ENCODE data around the gene NUDT6. TPM values are rescaled to one million over a fixed set of nuclear protein-coding genes. Genes with fewer than 3 reads are reported as not detected.

NUDT6 gene
- total RNA-seq, 1 experiment from 2014 or later: 6.1 TPM

DNA sequence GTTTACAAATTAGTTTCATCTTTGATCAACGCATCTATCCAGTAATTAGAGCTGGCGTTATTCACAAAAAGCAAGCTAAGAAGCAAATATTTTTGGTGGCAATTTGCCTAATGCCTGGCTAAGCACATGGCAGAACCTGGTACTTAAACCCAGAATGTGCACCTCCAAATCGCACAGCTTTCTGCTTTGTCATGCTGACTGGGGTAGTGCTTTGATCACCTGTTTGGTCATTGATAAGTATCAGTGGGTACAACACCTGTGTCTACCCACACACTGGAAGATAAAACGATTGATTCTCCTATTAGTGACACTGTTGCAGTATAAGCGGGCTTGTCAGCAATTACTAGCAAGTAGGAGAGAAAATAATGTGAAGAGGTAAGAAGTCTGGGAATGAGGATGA, 1.9 kb downstream of the NUDT6 start:
- Histone ChIP-seq H3K36me3 (ENCODE audit: insufficient read depth, low read length, poor library complexity, severe bottlenecking) (no peaks in the 10 kb centered on the region), H3K27ac (ENCODE audit: low read depth, low read length, poor library complexity, severe bottlenecking) (no peak overlapping the region), H3K27me3 (replicated peaks; ENCODE audit: insufficient read depth, low read depth, low read length, poor library complexity) (no peaks in the 10 kb centered on the region), H3K9me3 (ENCODE audit: low read depth, low read length, poor library complexity, severe bottlenecking) (no peaks in the 10 kb centered on the region), H3K4me1 (ENCODE audit: insufficient read depth, low read length, poor library complexity, severe bottlenecking) (peaks cover 11% of the 10 kb centered on the region), H3K4me3 (ENCODE audit: low read depth, low read length, poor library complexity, severe bottlenecking) (no peak overlapping the region)
- ChIA-PET POLR2A (ENCODE audit: low non-redundant PET) (no interaction called here), CTCF (no interaction called here)
- TF ChIP-seq, protein P1, sequence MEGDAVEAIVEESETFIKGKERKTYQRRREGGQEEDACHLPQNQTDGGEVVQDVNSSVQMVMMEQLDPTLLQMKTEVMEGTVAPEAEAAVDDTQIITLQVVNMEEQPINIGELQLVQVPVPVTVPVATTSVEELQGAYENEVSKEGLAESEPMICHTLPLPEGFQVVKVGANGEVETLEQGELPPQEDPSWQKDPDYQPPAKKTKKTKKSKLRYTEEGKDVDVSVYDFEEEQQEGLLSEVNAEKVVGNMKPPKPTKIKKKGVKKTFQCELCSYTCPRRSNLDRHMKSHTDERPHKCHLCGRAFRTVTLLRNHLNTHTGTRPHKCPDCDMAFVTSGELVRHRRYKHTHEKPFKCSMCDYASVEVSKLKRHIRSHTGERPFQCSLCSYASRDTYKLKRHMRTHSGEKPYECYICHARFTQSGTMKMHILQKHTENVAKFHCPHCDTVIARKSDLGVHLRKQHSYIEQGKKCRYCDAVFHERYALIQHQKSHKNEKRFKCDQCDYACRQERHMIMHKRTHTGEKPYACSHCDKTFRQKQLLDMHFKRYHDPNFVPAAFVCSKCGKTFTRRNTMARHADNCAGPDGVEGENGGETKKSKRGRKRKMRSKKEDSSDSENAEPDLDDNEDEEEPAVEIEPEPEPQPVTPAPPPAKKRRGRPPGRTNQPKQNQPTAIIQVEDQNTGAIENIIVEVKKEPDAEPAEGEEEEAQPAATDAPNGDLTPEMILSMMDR (conservative IDR thresholded peaks at IDR 0.05; ENCODE audit: low read depth, low read length): no peak
- no peak for TF ChIP-seq EZH2 (IDR thresholded peaks at IDR 0.05; ENCODE audit: borderline replicate concordance, low read depth, low read length, poor library complexity, severe bottlenecking)
- no TSS peak for BruUV-seq (replicated peaks)
- intact Hi-C loops (cut with micrococcal nuclease; ENCODE audit: unreplicated experiment): loop anchor here (5.0 to 10.0 kb wide), 2 partner anchors 174 to 318 kb away; no protein-coding TSS in a partner anchor
- no peak for DNase-seq (ENCODE audit: low spot score)

DNA sequence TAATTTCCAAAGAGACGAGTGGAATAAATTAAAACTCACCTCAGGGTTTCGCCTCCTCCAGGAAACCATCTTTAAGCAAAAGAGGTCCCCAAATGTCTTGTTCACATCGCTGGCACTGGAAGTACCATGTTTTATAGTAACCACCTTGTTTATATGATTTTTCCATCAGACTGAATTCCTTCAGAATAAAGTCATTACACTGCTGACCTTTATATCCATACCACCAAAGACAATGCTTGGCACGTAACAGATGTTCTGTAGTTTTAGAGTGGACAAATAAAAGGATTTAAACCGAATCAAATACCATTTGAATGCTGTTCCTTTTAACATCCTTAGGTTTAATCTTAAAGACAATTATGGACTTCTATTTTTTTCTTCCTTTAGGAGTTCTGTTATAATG, 4.7 kb downstream of the NUDT6 start:
- no peak for DNase-seq (ENCODE audit: low spot score)
- no peaks in the 10 kb centered on the region for H3K27me3 ChIP-seq (replicated peaks; ENCODE audit: insufficient read depth, low read depth, low read length, poor library complexity)
- ChIA-PET CTCF (no interaction called here), POLR2A (ENCODE audit: low non-redundant PET) (no interaction called here)
- intact Hi-C loops (cut with micrococcal nuclease; ENCODE audit: unreplicated experiment): no loop called here
- no peak overlapping the region for H3K27ac ChIP-seq (ENCODE audit: low read depth, low read length, poor library complexity, severe bottlenecking)
- H3K4me3 ChIP-seq (ENCODE audit: low read depth, low read length, poor library complexity, severe bottlenecking): no peak overlapping the region
- H3K9me3 ChIP-seq (ENCODE audit: low read depth, low read length, poor library complexity, severe bottlenecking): no peaks in the 10 kb centered on the region
- H3K4me1 ChIP-seq (ENCODE audit: insufficient read depth, low read length, poor library complexity, severe bottlenecking): peaks cover 10% of the 10 kb centered on the region
- no TSS peak for BruUV-seq (replicated peaks)
- H3K36me3 ChIP-seq (ENCODE audit: insufficient read depth, low read length, poor library complexity, severe bottlenecking): no peaks in the 10 kb centered on the region
- TF ChIP-seq, protein P1 (conservative IDR thresholded peaks at IDR 0.05; ENCODE audit: low read depth, low read length): no peak
- no peak for TF ChIP-seq EZH2 (IDR thresholded peaks at IDR 0.05; ENCODE audit: borderline replicate concordance, low read depth, low read length, poor library complexity, severe bottlenecking)

DNA sequence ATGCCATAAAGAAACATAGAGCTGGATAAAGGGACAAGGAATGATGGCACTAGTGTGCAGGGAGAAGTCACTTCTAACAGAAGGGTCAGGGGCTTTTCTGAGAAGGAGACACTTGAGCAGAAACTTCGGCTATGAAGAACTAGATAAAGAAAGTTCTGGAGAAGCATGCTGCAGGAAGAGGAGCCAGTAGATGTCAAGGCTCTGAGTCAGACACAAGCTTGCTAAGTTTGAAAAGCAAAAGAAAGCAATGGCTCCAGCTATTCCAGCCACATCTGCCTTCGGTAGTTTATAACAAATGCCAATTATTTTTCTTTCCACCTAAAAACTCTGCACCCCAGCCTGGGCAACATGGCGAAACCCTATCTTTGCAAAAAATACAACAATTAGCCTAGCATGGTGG, 7.5 kb downstream of the NUDT6 start:
- H3K9me3 ChIP-seq (ENCODE audit: low read depth, low read length, poor library complexity, severe bottlenecking): no peaks in the 10 kb centered on the region
- CTCF ChIA-PET: interaction anchor here (0.9 to 1.4 kb wide), 4 partner anchors 157 to 313 kb away, joined by 3 to 8 read pairs (median 4); partner anchors contain the start of gene BBS12
- H3K27ac ChIP-seq (ENCODE audit: low read depth, low read length, poor library complexity, severe bottlenecking): no peak overlapping the region

More for the DNA sequence above, 7.5 kb downstream of the NUDT6 start:
- DNase-seq (ENCODE audit: low spot score): no peak
- no peak for TF ChIP-seq EZH2 (IDR thresholded peaks at IDR 0.05; ENCODE audit: borderline replicate concordance, low read depth, low read length, poor library complexity, severe bottlenecking)
- TF ChIP-seq, protein P1 (conservative IDR thresholded peaks at IDR 0.05; ENCODE audit: low read depth, low read length): no peak
- Histone ChIP-seq H3K4me1 (ENCODE audit: insufficient read depth, low read length, poor library complexity, severe bottlenecking) (peaks cover 7% of the 10 kb centered on the region), H3K4me3 (ENCODE audit: low read depth, low read length, poor library complexity, severe bottlenecking) (no peak overlapping the region), H3K36me3 (ENCODE audit: insufficient read depth, low read length, poor library complexity, severe bottlenecking) (peaks cover 3% of the 10 kb centered on the region), H3K27me3 (replicated peaks; ENCODE audit: insufficient read depth, low read depth, low read length, poor library complexity) (no peaks in the 10 kb centered on the region)
- intact Hi-C loops (cut with micrococcal nuclease; ENCODE audit: unreplicated experiment): loop anchor here (2.0 to 5.0 kb wide), 2 partner anchors 88 to 156 kb away; partner anchors contain the start of gene FGF2
- POLR2A ChIA-PET (ENCODE audit: low non-redundant PET): no interaction called here
- BruUV-seq (replicated peaks): no TSS peak

All from A673 (cell line).